GM21723 (cell line): Measurements from ENCODE around the gene ARGFX.
"Not testable (repeated sequence)": the region's sequence is repeated elsewhere in the genome, so short reads cannot be mapped to it uniquely, and the experiment has no call there.

Experiments
- ATAC-seq: cut with Tn5 transposase; IDR thresholded peaks from one replicate; pipeline ENCODE4 v1.9.1; 2021; ENCODE audit warnings: mild to moderate bottlenecking, moderate library complexity; ENCODE audit not compliant: unreplicated experiment

ARGFX gene

GRCh38 chr3:121567649-121568048 is at the start of gene ARGFX:
Gene ARGFX (plus strand): TSS chr3:121567949. CDS start chr3:121570714, 2,765 bp downstream.
- ATAC-seq, result no peak

GRCh38 chr3:121517953-121518655 is 49.6 kb upstream of the ARGFX start:
- no peak for ATAC-seq

- no peak for ATAC-seq
Measured at GRCh38 chr3:121520510-121520909, 47.2 kb upstream of the ARGFX start.

GRCh38 chr3:121529308-121529707 is 38.4 kb upstream of the ARGFX start:
- no peak for ATAC-seq

GRCh38 chr3:121531269-121531668 is 36.5 kb upstream of the ARGFX start:
- no peak for ATAC-seq

GRCh38 chr3:121542924-121543323 is 24.8 kb upstream of the ARGFX start:
- no peak for ATAC-seq

- no peak for ATAC-seq
Measured at GRCh38 chr3:121545049-121545573, 22.6 kb upstream of the ARGFX start.

GRCh38 chr3:121545574-121546455 is 21.9 kb upstream of the ARGFX start, which contains the start of gene POLQ:
Gene POLQ (minus strand): TSS chr3:121545988. CDS start chr3:121545877, 111 bp downstream.
- peak; percentile 76 for ATAC-seq

- ATAC-seq, result no peak
Measured at GRCh38 chr3:121552379-121552778, 15.4 kb upstream of the ARGFX start.

- no peak for ATAC-seq
Measured at GRCh38 chr3:121552797-121553196, 15.0 kb upstream of the ARGFX start.

GRCh38 chr3:121557426-121557934 is 10.3 kb upstream of the ARGFX start:
- ATAC-seq, result no peak

- no peak for ATAC-seq
Measured at GRCh38 chr3:121562148-121562547, 5.6 kb upstream of the ARGFX start.

GRCh38 chr3:121566773-121567172 is 976 bp upstream of the ARGFX start:
- no peak for ATAC-seq

GRCh38 chr3:121574449-121574848 is 6.7 kb downstream of the ARGFX start:
- ATAC-seq, result no peak

GRCh38 chr3:121581691-121582090 is 13.9 kb downstream of the ARGFX start:
- ATAC-seq, result no peak

- no peak for ATAC-seq
Measured at GRCh38 chr3:121584418-121584817, 16.7 kb downstream of the ARGFX start.

GRCh38 chr3:121592856-121593702 is 25.3 kb downstream of the ARGFX start, which contains the start of gene FBXO40:
Gene FBXO40 (plus strand): TSS chr3:121593379. CDS start chr3:121620576, 27,197 bp downstream.
- ATAC-seq, result no peak

- not testable (repeated sequence) for ATAC-seq
Measured at GRCh38 chr3:121593806-121594205, 26.1 kb downstream of the ARGFX start.

- no peak for ATAC-seq
Measured at GRCh38 chr3:121594850-121595249, 27.1 kb downstream of the ARGFX start.

GRCh38 chr3:121595765-121596406 is 28.1 kb downstream of the ARGFX start:
- no peak for ATAC-seq
